SK-N-MC (cell line): ENCODE results near the gene TMPRSS3.
"Not testable (repeated sequence)": the region's sequence is repeated elsewhere in the genome, so short reads cannot be mapped to it uniquely, and the experiment has no call there.

Experiments
- DNase-seq: peaks from one replicate; pipeline ENCODE4 v3.0.0-alpha.2; 2011; ENCODE audit warnings: low read depth, low spot score
- H3K27ac ChIP-seq: fragments of 200-600 bp; sonication (generic); 2 replicates; pipeline ENCODE4 v1.5.1; 2016; ENCODE audit warnings: mixed run types
- H3K36me3 ChIP-seq: fragments of 200-600 bp; sonication (generic); 2 replicates; pipeline ENCODE4 v1.6.1; 2017; ENCODE audit warnings: antibody characterized with exemption, low read length, mixed read lengths; ENCODE audit not compliant: insufficient read depth
- H3K4me3 ChIP-seq: fragments of 200-600 bp; sonication (generic); 2 replicates; pipeline ENCODE4 v1.5.1; 2016
- H3K9ac ChIP-seq: fragments of 200-600 bp; sonication (generic); 2 replicates; pipeline ENCODE4 v1.8.0; 2017; ENCODE audit warnings: mixed run types, mixed read lengths; ENCODE audit not compliant: insufficient read length
- H3K9me3 ChIP-seq: fragments of 200-600 bp; sonication (generic); 2 replicates; pipeline ENCODE4 v1.6.1; 2017; ENCODE audit warnings: low read depth, mild to moderate bottlenecking, antibody characterized with exemption, low read length, moderate library complexity, mixed read lengths
- EZH2 ChIP-seq: fragments of 200-600 bp; sonication (generic); IDR thresholded peaks from one replicate; pipeline ENCODE4 v1.6.1; 2017; ENCODE audit warnings: antibody characterized with exemption
- FOXP2 ChIP-seq: optimal IDR thresholded peaks from 2 replicates; pipeline ENCODE3; 2011; ENCODE audit warnings: mild to moderate bottlenecking, moderate library complexity; ENCODE audit not compliant: insufficient read depth; ENCODE audit errors: extremely low read length, control extremely low read depth
- POLR2AphosphoS5 ChIP-seq: IDR thresholded peaks from 2 replicates; pipeline ENCODE4 v1.6.1; 2012; ENCODE audit warnings: mild to moderate bottlenecking, low read depth, low read length, borderline replicate concordance

Gene TMPRSS3

DNA sequence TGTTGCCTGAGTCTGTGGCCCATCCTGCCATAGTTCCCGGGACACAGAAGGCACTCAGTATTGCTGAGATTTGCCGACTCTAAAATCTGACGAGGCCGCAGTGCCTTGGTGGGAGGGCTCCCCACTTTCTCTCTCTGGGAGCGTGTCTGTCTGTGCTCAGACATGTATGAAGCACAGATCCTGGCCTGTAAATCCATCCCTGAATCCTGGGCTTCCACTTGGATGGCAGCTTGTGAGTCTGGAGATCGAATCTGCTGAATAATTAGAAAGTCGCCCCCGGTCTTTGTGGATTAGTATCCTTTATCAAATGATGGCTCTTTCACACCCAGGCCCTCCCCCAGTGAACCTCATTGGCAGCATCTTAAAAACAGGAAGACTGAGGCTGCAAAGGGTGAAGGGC lies 18.2 kb upstream of the TMPRSS3 start:
- Histone ChIP-seq H3K36me3 (no peaks in the 10 kb centered on the region), H3K9me3 (no peaks in the 10 kb centered on the region), H3K9ac (no peak overlapping the region), H3K27ac (no peak overlapping the region), H3K4me3 (no peak overlapping the region)
- TF ChIP-seq FOXP2: no peak
- TF ChIP-seq POLR2AphosphoS5: no peak
- TF ChIP-seq EZH2: no peak
- DNase-seq: no peak

DNA sequence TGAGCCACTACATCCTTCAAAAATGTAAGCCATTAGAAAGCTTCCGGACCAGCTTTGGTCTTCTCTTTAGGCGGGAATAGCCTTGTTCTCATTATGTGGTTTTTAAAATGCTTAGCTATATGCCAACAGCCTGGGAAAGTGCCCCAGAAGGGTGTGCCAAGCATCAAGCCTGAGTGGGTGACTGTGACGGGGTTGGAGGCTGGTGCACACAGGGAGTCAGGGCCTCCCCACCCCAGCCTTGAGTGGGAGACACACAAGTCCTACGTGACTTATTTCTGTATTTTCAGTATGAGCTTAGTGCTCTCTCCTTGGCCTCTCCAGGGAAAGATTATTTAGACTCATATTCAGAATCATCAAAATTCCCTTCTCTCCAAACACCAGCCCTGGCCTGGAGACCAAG lies 17.6 kb upstream of the TMPRSS3 start:
- no peaks in the 10 kb centered on the region for H3K9me3 ChIP-seq
- TF ChIP-seq POLR2AphosphoS5: no peak
- no peak for TF ChIP-seq FOXP2
- no peak for TF ChIP-seq EZH2
- H3K27ac ChIP-seq: no peak overlapping the region
- no peaks in the 10 kb centered on the region for H3K36me3 ChIP-seq
- H3K9ac ChIP-seq: no peak overlapping the region
- no peak for DNase-seq
- no peak overlapping the region for H3K4me3 ChIP-seq

DNA sequence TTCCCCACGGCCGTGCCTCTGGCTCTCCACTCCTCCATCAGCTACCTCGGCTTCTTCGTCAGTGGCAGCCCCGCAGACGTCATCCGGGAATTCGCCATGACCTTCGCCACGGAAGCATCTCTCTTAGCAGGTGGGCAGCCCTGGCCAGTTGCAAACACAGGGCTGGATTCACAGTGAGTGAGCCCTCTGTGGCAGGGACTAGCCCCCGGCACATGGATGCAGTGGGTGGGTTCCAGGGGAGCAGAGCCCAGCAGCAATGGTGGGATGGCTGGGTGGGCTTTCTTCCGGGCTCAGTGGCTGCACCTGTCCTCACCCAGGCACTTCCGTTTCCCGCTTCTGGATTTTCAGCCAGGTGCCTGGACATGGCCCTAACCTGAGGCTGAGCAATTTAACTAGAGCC lies 17.2 kb upstream of the TMPRSS3 start:
- Histone ChIP-seq H3K4me3 (no peak overlapping the region), H3K36me3 (no peaks in the 10 kb centered on the region), H3K27ac (no peak overlapping the region), H3K9ac (no peak overlapping the region), H3K9me3 (no peaks in the 10 kb centered on the region)
- no peak for TF ChIP-seq FOXP2
- TF ChIP-seq EZH2: no peak
- no peak for TF ChIP-seq POLR2AphosphoS5
- no peak for DNase-seq

DNA sequence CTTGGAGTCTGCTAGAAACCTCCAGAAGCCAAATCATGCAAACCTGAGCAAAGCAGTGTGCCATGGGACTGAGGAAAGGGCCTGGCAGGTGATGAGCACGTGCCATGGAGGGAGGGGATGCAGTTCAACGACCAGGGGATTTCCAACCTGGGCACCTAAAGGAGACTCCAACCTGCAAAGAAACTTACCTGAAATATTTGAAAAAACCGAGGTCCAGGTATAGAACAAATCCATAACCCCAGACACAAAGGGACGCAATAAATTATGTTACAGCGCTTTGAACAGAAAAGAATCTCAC lies 16.7 kb upstream of the TMPRSS3 start:
- DNase-seq: no peak
- Histone ChIP-seq H3K27ac (no peak overlapping the region), H3K36me3 (no peaks in the 10 kb centered on the region), H3K9me3 (no peaks in the 10 kb centered on the region), H3K9ac (no peak overlapping the region), H3K4me3 (no peak overlapping the region)
- no peak for TF ChIP-seq FOXP2
- no peak for TF ChIP-seq EZH2
- no peak for TF ChIP-seq POLR2AphosphoS5

DNA sequence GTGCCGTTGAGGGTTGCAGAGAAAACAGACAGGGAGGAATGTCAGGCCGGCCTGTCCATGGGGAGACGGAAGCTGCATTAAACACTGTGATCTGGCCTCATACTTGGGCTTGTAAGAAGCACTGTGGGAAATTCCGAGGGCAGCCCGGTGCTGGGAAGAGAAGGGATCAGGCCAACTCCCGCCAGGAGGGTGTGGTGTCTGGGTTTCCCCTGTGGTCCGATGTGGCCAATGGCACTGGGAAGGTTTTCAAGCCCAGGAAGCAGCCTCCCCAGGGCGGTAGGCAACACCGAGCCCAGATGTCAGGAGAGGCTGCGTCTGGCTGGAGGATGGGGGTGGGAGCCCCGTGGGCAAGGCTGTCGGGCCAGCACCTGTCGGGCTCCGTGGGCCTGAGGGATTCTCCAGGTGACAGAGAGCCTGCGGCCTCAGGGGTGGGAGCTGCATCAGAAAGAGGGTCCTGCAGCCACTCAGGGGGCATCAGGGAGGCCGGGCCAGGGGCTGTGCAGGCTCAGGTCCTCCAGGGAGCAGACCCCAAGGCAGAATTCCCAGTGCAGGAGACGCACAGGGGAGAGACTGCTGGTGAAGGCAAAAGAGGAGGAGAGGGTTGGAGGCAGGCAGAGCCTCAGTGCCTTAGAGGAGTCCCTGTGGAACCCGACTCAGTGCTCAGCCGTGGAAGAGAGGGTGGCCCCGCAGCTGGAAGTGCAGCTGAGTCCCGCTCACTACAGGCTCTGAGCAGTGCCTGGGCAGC lies 16.2 kb upstream of the TMPRSS3 start:
- no peaks in the 10 kb centered on the region for H3K36me3 ChIP-seq
- TF ChIP-seq FOXP2 (no peak), EZH2 (no peak), POLR2AphosphoS5 (no peak)
- no peak for DNase-seq
- H3K4me3 ChIP-seq: no peak overlapping the region
- H3K27ac ChIP-seq: no peak overlapping the region
- H3K9me3 ChIP-seq: no peaks in the 10 kb centered on the region
- H3K9ac ChIP-seq: no peak overlapping the region

DNA sequence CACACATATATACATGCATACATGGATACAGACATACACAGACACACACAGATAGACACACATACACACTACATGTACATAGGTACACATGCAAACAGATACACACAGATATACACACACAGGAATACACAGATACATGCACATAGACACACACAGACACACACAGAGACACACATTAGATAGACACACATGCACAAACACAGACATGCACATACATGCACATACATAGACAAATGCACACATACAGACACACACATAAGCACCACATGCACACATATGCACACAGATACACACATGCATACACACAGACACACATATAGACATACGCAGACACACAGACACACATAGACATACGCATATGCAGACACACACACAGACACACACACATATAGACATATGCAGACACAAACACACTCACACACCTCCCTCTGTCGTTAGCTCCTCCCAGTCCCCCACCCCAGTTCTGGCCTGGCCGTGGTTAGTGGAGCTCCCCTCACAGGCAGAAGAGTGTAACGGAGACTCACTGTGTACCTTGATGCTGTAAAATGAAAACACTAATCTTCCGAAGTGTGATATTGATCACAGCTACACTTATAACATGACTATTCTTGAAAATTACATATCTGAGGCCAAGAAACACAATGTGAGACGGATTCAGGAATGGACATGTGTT lies 15.5 kb upstream of the TMPRSS3 start:
- no peak for TF ChIP-seq EZH2
- no peak for TF ChIP-seq POLR2AphosphoS5
- no peak for TF ChIP-seq FOXP2
- H3K4me3 ChIP-seq: no peak overlapping the region
- H3K36me3 ChIP-seq: no peaks in the 10 kb centered on the region
- H3K9ac ChIP-seq: no peak overlapping the region
- H3K9me3 ChIP-seq: no peaks in the 10 kb centered on the region
- no peak overlapping the region for H3K27ac ChIP-seq
- no peak for DNase-seq

DNA sequence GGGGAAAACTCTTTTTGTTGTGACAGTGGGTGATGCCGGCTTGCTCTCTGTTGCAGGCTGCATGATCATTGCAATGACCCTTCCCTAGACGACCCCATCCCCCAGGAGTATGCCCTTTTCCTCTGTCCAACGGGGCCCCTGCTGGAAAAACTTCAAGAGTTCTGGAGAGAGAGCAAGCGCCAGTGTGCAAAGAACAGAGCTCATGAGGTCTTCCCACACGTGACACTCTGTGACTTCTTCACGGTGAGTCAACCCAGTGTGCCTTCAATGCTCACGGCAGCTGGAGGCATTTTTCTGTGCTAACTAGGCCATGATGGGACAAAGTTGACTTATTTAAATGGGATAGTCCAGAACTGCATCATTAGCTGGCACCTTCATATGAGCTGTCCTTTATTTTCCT lies 13.5 kb upstream of the TMPRSS3 start:
- no peak overlapping the region for H3K27ac ChIP-seq
- no peaks in the 10 kb centered on the region for H3K36me3 ChIP-seq
- no peak overlapping the region for H3K4me3 ChIP-seq
- H3K9ac ChIP-seq: no peak overlapping the region
- no peaks in the 10 kb centered on the region for H3K9me3 ChIP-seq
- no peak for DNase-seq
- TF ChIP-seq EZH2 (no peak), FOXP2 (no peak), POLR2AphosphoS5 (no peak)

DNA sequence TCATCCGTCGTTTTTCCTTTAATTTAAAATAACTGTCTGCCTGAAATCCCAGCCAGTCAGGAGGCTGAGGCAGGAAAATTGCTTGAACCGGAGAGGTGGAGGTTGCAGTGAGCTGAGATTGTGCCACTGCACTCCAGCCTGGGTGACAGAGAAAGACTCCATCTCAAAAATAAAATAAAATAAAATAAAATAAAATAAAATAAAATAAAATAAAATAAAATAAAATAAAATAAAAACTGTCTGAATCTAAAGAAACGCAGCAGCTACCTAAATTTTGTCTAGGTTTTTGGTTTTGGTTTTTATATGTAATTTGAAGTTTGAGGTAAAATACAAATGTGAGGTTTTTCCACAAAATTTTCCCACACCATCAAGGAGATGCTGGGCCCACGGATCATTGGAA lies 12.9 kb upstream of the TMPRSS3 start:
- not testable (repeated sequence) for H3K4me3 ChIP-seq, H3K27ac ChIP-seq, H3K9me3 ChIP-seq, H3K36me3 ChIP-seq, DNase-seq, H3K9ac ChIP-seq

DNA sequence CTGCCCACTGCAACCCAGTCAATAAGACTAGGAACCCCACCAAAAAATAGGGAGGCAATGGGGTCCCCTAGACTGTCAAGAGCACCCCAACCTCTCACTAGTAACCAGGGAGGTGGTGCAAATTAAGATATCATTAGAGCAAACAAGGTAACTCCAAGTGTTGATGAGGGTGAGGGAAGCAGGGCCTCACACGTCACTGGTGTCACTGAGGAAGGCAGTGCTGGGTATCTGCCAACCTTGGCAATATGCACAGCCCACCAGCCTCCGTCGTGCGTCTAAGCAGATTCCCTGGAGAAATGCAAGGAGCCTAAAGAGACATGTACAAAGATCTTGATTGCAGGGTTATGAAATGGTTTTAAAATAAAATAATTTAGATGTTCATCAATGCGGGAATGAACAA lies 11.6 kb upstream of the TMPRSS3 start:
- no peak overlapping the region for H3K27ac ChIP-seq
- TF ChIP-seq EZH2 (no peak), POLR2AphosphoS5 (no peak), FOXP2 (no peak)

More for the DNA sequence above, 11.6 kb upstream of the TMPRSS3 start:
- Histone ChIP-seq H3K36me3 (no peaks in the 10 kb centered on the region), H3K9me3 (no peaks in the 10 kb centered on the region), H3K9ac (no peak overlapping the region), H3K4me3 (peak overlapping the region; percentile 28; the same call in 1 of the 2 replicates)
- DNase-seq: no peak
